ENCODE measurements around the gene CERS3.

CERS3 gene

DNA sequence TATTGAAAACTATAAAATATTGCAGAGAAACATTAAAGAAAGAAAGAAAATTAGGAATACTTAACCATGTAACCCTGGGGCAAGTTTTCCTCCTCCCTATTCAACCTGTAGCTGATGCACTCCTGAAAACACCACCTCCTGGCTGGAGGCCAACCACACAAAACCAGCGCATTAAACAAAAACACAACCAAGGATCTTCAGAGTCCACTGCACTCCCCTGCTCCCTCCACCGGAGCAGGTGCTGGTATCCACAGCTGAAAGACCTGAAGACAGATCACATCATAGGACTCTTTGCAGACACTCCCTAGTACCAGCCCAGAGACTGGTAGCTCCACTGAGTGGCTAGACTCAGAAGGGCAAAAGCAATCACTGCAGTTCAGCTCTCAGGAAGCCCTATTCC is 173.4 kb downstream of the CERS3 start:
- no peak for DNase-seq (ENCODE audit: low read depth)
- H3K4me3 ChIP-seq (ENCODE audit: control insufficient read depth, low read depth, low read length) = no peak overlapping the region
- no peak for TF ChIP-seq CTCF (IDR thresholded peaks at IDR 0.05; ENCODE audit: control insufficient read depth, insufficient read depth, low read depth, low read length, missing control alignments)

DNA sequence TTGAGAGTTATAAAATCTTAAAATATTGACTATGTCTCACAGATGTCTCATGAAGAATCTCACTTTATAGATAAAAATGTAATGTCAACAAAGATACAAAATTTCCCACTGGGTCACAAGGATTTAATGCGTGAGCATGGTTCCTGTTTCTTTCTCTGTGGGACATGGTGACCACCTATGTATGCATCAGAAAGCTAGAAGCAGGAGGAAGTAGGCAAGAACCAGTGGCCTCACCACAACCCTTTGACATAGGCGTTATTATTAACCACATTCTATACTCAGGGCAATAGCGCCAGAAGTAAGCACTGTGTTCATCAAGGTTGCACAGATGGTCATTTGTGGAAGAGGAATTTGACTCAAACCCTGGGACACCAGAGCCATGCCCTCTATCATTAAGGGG is 175.3 kb downstream of the CERS3 start:
- no peak for TF ChIP-seq CTCF (IDR thresholded peaks at IDR 0.05; ENCODE audit: control insufficient read depth, insufficient read depth, low read depth, low read length, missing control alignments)
- no peak overlapping the region for H3K4me3 ChIP-seq (ENCODE audit: control insufficient read depth, low read depth, low read length)
- DNase-seq (ENCODE audit: low read depth) = no peak

DNA sequence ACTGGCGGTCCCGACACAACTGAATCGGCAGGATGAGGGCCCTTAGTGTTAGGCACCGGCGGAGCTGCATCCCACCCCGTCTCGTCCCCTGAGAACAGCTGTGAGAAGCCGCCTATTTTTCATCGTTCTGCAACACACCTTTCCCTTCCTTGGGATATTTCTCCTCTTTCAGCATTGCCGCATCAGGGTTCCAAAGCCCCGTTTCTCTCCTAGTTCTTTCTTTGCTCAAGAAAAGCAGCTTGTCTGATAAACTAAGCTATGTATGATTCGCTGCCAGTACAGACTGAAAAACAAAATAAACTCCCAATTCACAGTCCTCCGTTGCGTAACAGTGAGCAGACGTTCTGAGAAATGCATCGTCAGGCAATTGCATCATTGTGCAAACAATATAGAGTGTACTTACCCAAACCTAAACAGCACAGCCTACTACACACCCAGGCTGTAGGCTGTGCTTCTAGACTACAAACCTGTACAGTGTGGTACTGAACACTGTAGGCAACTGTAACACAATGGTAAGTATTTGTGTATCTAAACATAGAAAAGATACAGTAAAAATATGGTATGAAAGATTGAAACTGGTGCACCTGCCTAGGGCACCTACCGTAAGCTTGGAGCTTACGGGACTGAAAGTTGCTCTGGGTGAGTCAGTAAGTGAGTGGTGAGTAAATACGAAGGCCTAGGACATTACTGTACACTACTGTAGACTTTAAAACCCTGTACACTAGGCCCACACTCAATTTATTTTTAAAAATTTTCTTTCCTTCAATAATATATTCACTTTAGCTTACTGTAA is 178.1 kb downstream of the CERS3 start:
- no peak for DNase-seq (ENCODE audit: low read depth)
- TF ChIP-seq CTCF (IDR thresholded peaks at IDR 0.05; ENCODE audit: control insufficient read depth, insufficient read depth, low read depth, low read length, missing control alignments) = no peak
- peak overlapping the region; percentile 78; the same call in 1 of the 2 replicates for H3K4me3 ChIP-seq (ENCODE audit: control insufficient read depth, low read depth, low read length)
